ENCODE data around the gene PTPRD. TPM values are rescaled to one million over a fixed set of nuclear protein-coding genes. Genes with fewer than 3 reads are reported as not detected.

Gene PTPRD
- total RNA-seq, 2 experiments from 2014 or later, result 0.03 TPM; not detected in 1

GRCh38 chr9:9605681-9606080, 1007.1 kb downstream of the PTPRD start:
- no peaks in the 10 kb centered on the region; the same call in 1 of the 2 replicates for H3K36me3 ChIP-seq (ENCODE audit: insufficient read depth, low read length)
- no peak for DNase-seq (ENCODE audit: low spot score)
- no peak for TF ChIP-seq EZH2phosphoT487 (IDR thresholded peaks at IDR 0.05; ENCODE audit: borderline replicate concordance, low read depth, low read length)
- no peak overlapping the region for H2AFZ ChIP-seq (ENCODE audit: low read length)
- no peak overlapping the region for H3K27ac ChIP-seq (ENCODE audit: low read depth, low read length, poor library complexity, severe bottlenecking)
- no peak overlapping the region for H3K4me2 ChIP-seq (ENCODE audit: low read length)
- ChIA-PET POLR2A (interaction anchor here (0.7 to 6.3 kb wide), 8 partner anchors 9 to 335 kb away, joined by 3 to 135 read pairs (median 4); no protein-coding TSS in a partner anchor), CTCF (ENCODE audit: unreplicated experiment) (interaction anchor here (1.2 to 3.4 kb wide), 4 partner anchors 171 to 341 kb away, joined by 3 to 36 read pairs (median 6); no protein-coding TSS in a partner anchor)
- no peaks in the 10 kb centered on the region for H3K9me2 ChIP-seq (ENCODE audit: insufficient read depth, low read length)
- no peaks in the 10 kb centered on the region for H3K79me2 ChIP-seq (ENCODE audit: insufficient read depth, low read depth, low read length)
- intact Hi-C loops (cut with micrococcal nuclease; ENCODE audit: unreplicated experiment), result loop anchor here (1.0 kb wide), 3 partner anchors 185 to 338 kb away; no protein-coding TSS in a partner anchor
- no peak overlapping the region for H3K4me3 ChIP-seq (ENCODE audit: low read depth, low read length, poor library complexity, severe bottlenecking)
- BruUV-seq (replicated peaks), result no TSS peak
- peaks cover 16% of the 10 kb centered on the region for H3K4me1 ChIP-seq (ENCODE audit: insufficient read depth, low read length, poor library complexity, severe bottlenecking)
- H3K9me3 ChIP-seq (ENCODE audit: low read length), result no peaks in the 10 kb centered on the region
- H4K20me1 ChIP-seq (ENCODE audit: insufficient read depth, low read length), result no peaks in the 10 kb centered on the region

GRCh38 chr9:9603345-9603744, 1009.5 kb downstream of the PTPRD start:
- BruUV-seq (replicated peaks), result no TSS peak
- Histone ChIP-seq H3K4me1 (ENCODE audit: insufficient read depth, low read length, poor library complexity, severe bottlenecking) (peaks cover 16% of the 10 kb centered on the region), H3K4me3 (ENCODE audit: low read depth, low read length, poor library complexity, severe bottlenecking) (no peak overlapping the region), H3K36me3 (ENCODE audit: insufficient read depth, low read length) (no peaks in the 10 kb centered on the region), H3K9me2 (ENCODE audit: insufficient read depth, low read length) (no peaks in the 10 kb centered on the region), H3K79me2 (ENCODE audit: insufficient read depth, low read depth, low read length) (no peaks in the 10 kb centered on the region), H4K20me1 (ENCODE audit: insufficient read depth, low read length) (no peaks in the 10 kb centered on the region), H3K27ac (ENCODE audit: low read depth, low read length, poor library complexity, severe bottlenecking) (no peak overlapping the region), H3K4me2 (ENCODE audit: low read length) (no peak overlapping the region), H2AFZ (ENCODE audit: low read length) (no peak overlapping the region), H3K9me3 (ENCODE audit: low read length) (no peaks in the 10 kb centered on the region)
- TF ChIP-seq CTCF (conservative IDR thresholded peaks at IDR 0.05; ENCODE audit: low read length), result no peak
- no peak for TF ChIP-seq EZH2phosphoT487 (IDR thresholded peaks at IDR 0.05; ENCODE audit: borderline replicate concordance, low read depth, low read length)
- no peak for DNase-seq (ENCODE audit: low spot score)
- intact Hi-C loops (cut with micrococcal nuclease; ENCODE audit: unreplicated experiment), result no loop called here
- POLR2A ChIA-PET, result interaction anchor here (0.9 to 6.3 kb wide), 3 partner anchors 21 to 187 kb away, joined by 4 to 135 read pairs (median 4); no protein-coding TSS in a partner anchor
- CTCF ChIA-PET (ENCODE audit: unreplicated experiment), result no interaction called here

GRCh38 chr9:9598723-9599122, 1014.1 kb downstream of the PTPRD start:
- H4K20me1 ChIP-seq (ENCODE audit: insufficient read depth, low read length), result no peaks in the 10 kb centered on the region
- peak; percentile 57; the same call in 1 of the 2 replicates for TF ChIP-seq CTCF (conservative IDR thresholded peaks at IDR 0.05; ENCODE audit: low read length)
- TF ChIP-seq EZH2phosphoT487 (IDR thresholded peaks at IDR 0.05; ENCODE audit: borderline replicate concordance, low read depth, low read length), result no peak
- no peak overlapping the region for H3K4me2 ChIP-seq (ENCODE audit: low read length)
- H3K4me1 ChIP-seq (ENCODE audit: insufficient read depth, low read length, poor library complexity, severe bottlenecking), result no peaks in the 10 kb centered on the region
- intact Hi-C loops (cut with micrococcal nuclease; ENCODE audit: unreplicated experiment), result no loop called here
- H2AFZ ChIP-seq (ENCODE audit: low read length), result no peak overlapping the region
- H3K79me2 ChIP-seq (ENCODE audit: insufficient read depth, low read depth, low read length), result no peaks in the 10 kb centered on the region
- DNase-seq (ENCODE audit: low spot score), result no peak
- BruUV-seq (replicated peaks), result no TSS peak
- no peak overlapping the region for H3K4me3 ChIP-seq (ENCODE audit: low read depth, low read length, poor library complexity, severe bottlenecking)
- POLR2A ChIA-PET, result interaction anchor here (0.8 kb wide), 1 partner anchor 293 kb away, joined by 4 read pairs; no protein-coding TSS in a partner anchor
- H3K27ac ChIP-seq (ENCODE audit: low read depth, low read length, poor library complexity, severe bottlenecking), result no peak overlapping the region
- CTCF ChIA-PET (ENCODE audit: unreplicated experiment), result interaction anchor here (0.5 kb wide), 1 partner anchor 326 kb away, joined by 3 read pairs; no protein-coding TSS in a partner anchor
- H3K36me3 ChIP-seq (ENCODE audit: insufficient read depth, low read length), result no peaks in the 10 kb centered on the region
- H3K9me3 ChIP-seq (ENCODE audit: low read length), result no peaks in the 10 kb centered on the region
- no peaks in the 10 kb centered on the region for H3K9me2 ChIP-seq (ENCODE audit: insufficient read depth, low read length)

Data from OCI-LY7 (cell line).